ENCODE results near the gene BCL7B. TPM values are rescaled to one million over a fixed set of nuclear protein-coding genes. Genes with fewer than 3 reads are reported as not detected.
"Not testable (repeated sequence)": the region's sequence is repeated elsewhere in the genome, so short reads cannot be mapped to it uniquely, and the experiment has no call there.

BCL7B gene
- total and polyA plus RNA-seq, 9 donors = 6.6 to 37.0 (median 34.3) TPM

GRCh38 chr7:73504017-73504416, 53.5 kb downstream of the BCL7B start:
- Histone ChIP-seq H3K36me3 (ENCODE audit: control insufficient read depth, insufficient read depth, low read length) (peaks cover 69% of the 10 kb centered on the region), H3K4me3 (ENCODE audit: low read length) (no peak overlapping the region), H3K27ac (ENCODE audit: low read length) (no peak overlapping the region), H3K4me1 (ENCODE audit: control insufficient read depth, insufficient read depth, low read length) (no peaks in the 10 kb centered on the region), H3K27me3 (ENCODE audit: control insufficient read depth, insufficient read depth, low read length) (no peaks in the 10 kb centered on the region), H3K9me3 (replicated peaks; ENCODE audit: control insufficient read depth, low read depth, low read length) (no peaks in the 10 kb centered on the region)
- WGBS (ENCODE audit: insufficient coverage) = 100% methylated on average over 2 of the region's 2 CpGs
- DNase-seq = no peak

GRCh38 chr7:73503229-73503628, 54.3 kb downstream of the BCL7B start:
- Histone ChIP-seq H3K36me3 (ENCODE audit: control insufficient read depth, insufficient read depth, low read length) (peaks cover 67% of the 10 kb centered on the region), H3K27me3 (ENCODE audit: control insufficient read depth, insufficient read depth, low read length) (no peaks in the 10 kb centered on the region), H3K4me1 (ENCODE audit: control insufficient read depth, insufficient read depth, low read length) (no peaks in the 10 kb centered on the region), H3K4me3 (ENCODE audit: low read length) (no peak overlapping the region), H3K27ac (ENCODE audit: low read length) (no peak overlapping the region), H3K9me3 (replicated peaks; ENCODE audit: control insufficient read depth, low read depth, low read length) (no peaks in the 10 kb centered on the region)
- DNase-seq = no peak
- 96% methylated on average over 4 of the region's 5 CpGs for WGBS (ENCODE audit: insufficient coverage)

- H3K4me1 ChIP-seq (ENCODE audit: control insufficient read depth, insufficient read depth, low read length) = no peaks in the 10 kb centered on the region
These were observed 60.9 kb downstream of the BCL7B start for GRCh38 chr7:73496626-73497025.

GRCh38 chr7:73495507-73495906, 62.0 kb downstream of the BCL7B start:
- H3K36me3 ChIP-seq (ENCODE audit: control insufficient read depth, insufficient read depth, low read length) = peaks cover 61% of the 10 kb centered on the region
- not testable (repeated sequence) for H3K27me3 ChIP-seq (ENCODE audit: control insufficient read depth, insufficient read depth, low read length); H3K27ac ChIP-seq (ENCODE audit: low read length); H3K9me3 ChIP-seq (replicated peaks; ENCODE audit: control insufficient read depth, low read depth, low read length); DNase-seq; H3K4me3 ChIP-seq (ENCODE audit: low read length); H3K4me1 ChIP-seq (ENCODE audit: control insufficient read depth, insufficient read depth, low read length)
- no CpG with 5 or more reads among the region's 2 CpGs for WGBS (ENCODE audit: insufficient coverage)

More at GRCh38 chr7:73496626-73497025, 60.9 kb downstream of the BCL7B start:
- H3K27me3 ChIP-seq (ENCODE audit: control insufficient read depth, insufficient read depth, low read length) = no peaks in the 10 kb centered on the region
- peaks cover 58% of the 10 kb centered on the region for H3K36me3 ChIP-seq (ENCODE audit: control insufficient read depth, insufficient read depth, low read length)
- no peak overlapping the region for H3K27ac ChIP-seq (ENCODE audit: low read length)
- DNase-seq = no peak
- 95% methylated on average over 3 of the region's 7 CpGs for WGBS (ENCODE audit: insufficient coverage)
- no peak overlapping the region for H3K4me3 ChIP-seq (ENCODE audit: low read length)
- no peaks in the 10 kb centered on the region for H3K9me3 ChIP-seq (replicated peaks; ENCODE audit: control insufficient read depth, low read depth, low read length)

GRCh38 chr7:73489976-73490375, 67.5 kb downstream of the BCL7B start:
- DNase-seq = peak; percentile 52
- Histone ChIP-seq H3K4me1 (ENCODE audit: control insufficient read depth, insufficient read depth, low read length) (no peaks in the 10 kb centered on the region), H3K27me3 (ENCODE audit: control insufficient read depth, insufficient read depth, low read length) (no peaks in the 10 kb centered on the region), H3K27ac (ENCODE audit: low read length) (no peak overlapping the region), H3K36me3 (ENCODE audit: control insufficient read depth, insufficient read depth, low read length) (peaks cover 44% of the 10 kb centered on the region), H3K9me3 (replicated peaks; ENCODE audit: control insufficient read depth, low read depth, low read length) (no peaks in the 10 kb centered on the region), H3K4me3 (ENCODE audit: low read length) (no peak overlapping the region)

- Histone ChIP-seq H3K36me3 (ENCODE audit: control insufficient read depth, insufficient read depth, low read length) (peaks cover 37% of the 10 kb centered on the region), H3K4me3 (ENCODE audit: low read length) (no peak overlapping the region), H3K27ac (ENCODE audit: low read length) (no peak overlapping the region), H3K9me3 (replicated peaks; ENCODE audit: control insufficient read depth, low read depth, low read length) (no peaks in the 10 kb centered on the region), H3K27me3 (ENCODE audit: control insufficient read depth, insufficient read depth, low read length) (no peaks in the 10 kb centered on the region), H3K4me1 (ENCODE audit: control insufficient read depth, insufficient read depth, low read length) (no peaks in the 10 kb centered on the region)
- no CpG with 5 or more reads among the region's 1 CpG for WGBS (ENCODE audit: insufficient coverage)
- no peak for DNase-seq
These were observed 70.0 kb downstream of the BCL7B start for GRCh38 chr7:73487486-73487885.

Other genes with a start within 250 kb of the BCL7B start
- 18.6 TPM for gene NSUN5, start 248.9 kb downstream of the BCL7B start, total RNA-seq
- gene NSUN5, start 248.9 kb downstream of the BCL7B start, polyA plus RNA-seq (ENCODE audit: insufficient read depth in 1 of 8, insufficient read length in 8 of 8, low replicate concordance in 1 of 8) = 10 to 100 TPM; 17.1 to 22.7 (median 21.3) TPM
- 0.44 TPM for gene TRIM50, start 229.6 kb downstream of the BCL7B start, total RNA-seq
- under 1 TPM; 0.27 to 0.76 (median 0.55) TPM for gene TRIM50, start 229.6 kb downstream of the BCL7B start, polyA plus RNA-seq (ENCODE audit: insufficient read depth in 1 of 8, insufficient read length in 8 of 8, low replicate concordance in 1 of 8)
- not detected for gene FKBP6, start 229.5 kb downstream of the BCL7B start, total RNA-seq
- gene FKBP6, start 229.5 kb downstream of the BCL7B start, polyA plus RNA-seq (ENCODE audit: insufficient read depth in 1 of 8, insufficient read length in 8 of 8, low replicate concordance in 1 of 8) = under 1 TPM in 6 of 8 donors, not detected in 2; 0.20 to 0.57 (median 0.28) TPM
- gene FZD9, start 123.9 kb downstream of the BCL7B start, total RNA-seq = 14.3 TPM
- 10 to 100 TPM; 12.2 to 20.9 (median 18.0) TPM for gene FZD9, start 123.9 kb downstream of the BCL7B start, polyA plus RNA-seq (ENCODE audit: insufficient read depth in 1 of 8, insufficient read length in 8 of 8, low replicate concordance in 1 of 8)
- gene BAZ1B, start 35.4 kb downstream of the BCL7B start, total RNA-seq = 41.9 TPM
- gene BAZ1B, start 35.4 kb downstream of the BCL7B start, polyA plus RNA-seq (ENCODE audit: insufficient read depth in 1 of 8, insufficient read length in 8 of 8, low replicate concordance in 1 of 8) = 10 to 100 TPM; 40.5 to 67.6 (median 54.5) TPM
- gene TBL2, start 20.9 kb upstream of the BCL7B start, total RNA-seq = 37.5 TPM
- 10 to 100 TPM; 25.2 to 36.3 (median 27.6) TPM for gene TBL2, start 20.9 kb upstream of the BCL7B start, polyA plus RNA-seq (ENCODE audit: insufficient read depth in 1 of 8, insufficient read length in 8 of 8, low replicate concordance in 1 of 8)
- gene MLXIPL, start 66.8 kb upstream of the BCL7B start, total RNA-seq = 0.13 TPM
- gene MLXIPL, start 66.8 kb upstream of the BCL7B start, polyA plus RNA-seq (ENCODE audit: insufficient read depth in 1 of 8, insufficient read length in 8 of 8, low replicate concordance in 1 of 8) = 1 to 10 TPM in 2 of 8 donors, under 1 TPM in 6; 0.12 to 3.1 (median 0.29) TPM
- 4.5 TPM for gene VPS37D, start 110.1 kb upstream of the BCL7B start, total RNA-seq
- gene VPS37D, start 110.1 kb upstream of the BCL7B start, polyA plus RNA-seq (ENCODE audit: insufficient read depth in 1 of 8, insufficient read length in 8 of 8, low replicate concordance in 1 of 8) = 1 to 10 TPM; 1.9 to 5.0 (median 3.2) TPM
- gene DNAJC30, start 125.8 kb upstream of the BCL7B start, total RNA-seq = 3.1 TPM
- 1 to 10 TPM; 5.9 to 8.0 (median 6.5) TPM for gene DNAJC30, start 125.8 kb upstream of the BCL7B start, polyA plus RNA-seq (ENCODE audit: insufficient read depth in 1 of 8, insufficient read length in 8 of 8, low replicate concordance in 1 of 8)
- 34.3 TPM for gene BUD23, start 125.9 kb upstream of the BCL7B start, total RNA-seq
- 10 to 100 TPM; 71.0 to 87.1 (median 79.3) TPM for gene BUD23, start 125.9 kb upstream of the BCL7B start, polyA plus RNA-seq (ENCODE audit: insufficient read depth in 1 of 8, insufficient read length in 8 of 8, low replicate concordance in 1 of 8)
- gene STX1A, start 162.0 kb upstream of the BCL7B start, total RNA-seq = 10.4 TPM
- gene STX1A, start 162.0 kb upstream of the BCL7B start, polyA plus RNA-seq (ENCODE audit: insufficient read depth in 1 of 8, insufficient read length in 8 of 8, low replicate concordance in 1 of 8) = 10 to 100 TPM in 6 of 8 donors, 1 to 10 TPM in 2; 6.5 to 17.9 (median 11.5) TPM
- gene ABHD11, start 181.1 kb upstream of the BCL7B start, total RNA-seq = 12.9 TPM
- gene ABHD11, start 181.1 kb upstream of the BCL7B start, polyA plus RNA-seq (ENCODE audit: insufficient read depth in 1 of 8, insufficient read length in 8 of 8, low replicate concordance in 1 of 8) = 10 to 100 TPM in 7 of 8 donors, 1 to 10 TPM in 1; 9.6 to 17.1 (median 12.6) TPM
- 0.13 TPM for gene CLDN3, start 212.6 kb upstream of the BCL7B start, total RNA-seq
- 1 to 10 TPM in 2 of 8 donors, under 1 TPM in 5, not detected in 1; 0.11 to 7.9 (median 0.21) TPM for gene CLDN3, start 212.6 kb upstream of the BCL7B start, polyA plus RNA-seq (ENCODE audit: insufficient read depth in 1 of 8, insufficient read length in 8 of 8, low replicate concordance in 1 of 8)

All from muscle of leg (tissue), 11 donors.